Stimulated activated CD4-positive, alpha-beta T cell treated with anti-CD3 and anti-CD28 coated beads, Interleukin-4, amount 100 ng/mL, for 4 hours (primary cell): ENCODE measurements around the gene PCYT1A.
A peak's percentile ranks its signal among the peaks of the same experiment; 100 is the strongest.

ENCODE experiments used
- DNase-seq, 2 experiments: peaks; one replicate each; pipeline ENCODE4 v3.0.0-alpha.2; 2020

The PCYT1A gene

DNA sequence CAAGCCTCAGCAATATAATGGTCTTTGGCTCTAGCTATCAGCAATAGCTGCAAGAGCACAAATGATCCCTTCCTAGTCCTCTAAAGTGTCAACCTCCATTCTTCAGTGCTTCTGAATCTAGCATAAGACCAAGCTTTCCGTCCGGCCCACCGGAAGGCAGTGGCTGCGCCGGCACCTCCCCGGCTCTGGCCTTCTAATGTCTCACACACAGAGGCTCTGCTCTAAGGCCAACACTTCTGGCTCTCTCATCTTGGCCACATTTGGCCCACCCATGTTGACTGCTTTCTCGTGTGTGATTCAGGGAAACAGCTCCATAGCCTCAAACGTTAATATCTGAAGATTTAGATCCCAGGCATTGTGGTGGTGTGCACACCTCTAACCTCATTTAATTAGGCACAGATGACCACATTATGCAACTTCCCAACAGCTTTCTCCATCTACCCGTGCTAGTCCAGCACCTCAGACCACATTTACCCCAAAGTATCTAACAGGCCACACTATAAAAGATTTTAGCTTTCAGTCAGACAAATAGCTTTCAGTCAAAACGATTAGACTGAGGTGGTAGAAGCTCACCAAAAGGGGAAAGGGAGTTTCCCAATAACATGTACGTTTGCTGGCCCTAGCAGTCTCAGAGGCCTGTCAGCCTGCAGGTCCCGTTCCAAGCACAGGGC, 51.9 kb downstream of the PCYT1A start:
- DNase-seq: no peak

GRCh38 chr3:196232882-196233251, 54.7 kb downstream of the PCYT1A start:
- DNase-seq: no peak

GRCh38 chr3:196232154-196232881, 55.2 kb downstream of the PCYT1A start:
- no peak for DNase-seq

GRCh38 chr3:196227629-196228493, 59.7 kb downstream of the PCYT1A start:
- DNase-seq: no peak

- no peak for DNase-seq
Observed at GRCh38 chr3:196227121-196227561, 60.4 kb downstream of the PCYT1A start.

DNA sequence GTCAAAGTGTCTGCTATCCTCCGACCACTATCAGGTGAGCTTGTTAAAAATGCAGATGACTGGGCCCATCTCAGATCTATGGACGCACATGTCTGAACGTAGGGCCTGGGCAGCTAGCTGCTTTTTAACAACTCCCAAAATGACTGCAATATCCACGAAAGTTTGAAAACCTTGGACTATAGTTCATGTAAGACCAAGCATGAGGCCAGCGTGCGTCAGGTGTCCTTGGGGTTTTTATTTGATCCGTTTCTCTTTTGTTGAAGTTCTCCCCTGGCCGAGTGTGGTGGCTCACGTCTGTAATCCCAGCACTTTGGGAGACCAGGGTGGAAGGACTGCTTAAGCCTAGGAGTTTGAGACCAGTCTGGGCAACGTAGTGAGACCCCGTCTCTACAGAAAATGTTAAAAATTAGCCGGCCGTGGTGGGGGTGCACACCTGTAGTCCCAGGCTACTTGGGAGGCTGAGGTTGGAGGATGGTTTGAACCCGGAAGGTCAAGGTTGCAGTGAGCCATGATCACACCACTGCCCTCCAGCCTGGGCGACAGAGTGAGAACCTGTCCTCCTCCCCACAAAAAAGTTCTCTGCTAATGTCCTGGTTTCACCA, 61.7 kb downstream of the PCYT1A start:
- DNase-seq: no peak

DNA sequence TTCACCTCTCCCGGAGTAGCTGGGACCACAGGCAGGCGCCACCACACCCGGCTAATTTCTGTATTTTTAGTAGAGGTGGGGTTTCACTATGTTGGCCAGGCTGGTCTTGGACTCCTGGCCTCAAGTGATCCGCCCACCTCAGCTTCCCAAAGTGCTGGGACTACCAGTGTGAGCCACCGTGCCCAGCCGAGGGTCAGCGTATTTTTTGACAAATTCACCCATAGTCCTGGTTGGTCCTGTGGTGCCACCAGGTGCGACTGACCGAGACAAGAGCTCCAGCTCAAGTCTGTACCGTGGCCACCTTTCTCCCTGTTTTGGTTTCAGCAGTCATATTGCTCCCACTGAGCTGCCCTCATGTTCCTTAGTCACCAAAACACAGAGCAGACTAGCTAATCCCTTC, 62.4 kb downstream of the PCYT1A start:
- no peak for DNase-seq

DNA sequence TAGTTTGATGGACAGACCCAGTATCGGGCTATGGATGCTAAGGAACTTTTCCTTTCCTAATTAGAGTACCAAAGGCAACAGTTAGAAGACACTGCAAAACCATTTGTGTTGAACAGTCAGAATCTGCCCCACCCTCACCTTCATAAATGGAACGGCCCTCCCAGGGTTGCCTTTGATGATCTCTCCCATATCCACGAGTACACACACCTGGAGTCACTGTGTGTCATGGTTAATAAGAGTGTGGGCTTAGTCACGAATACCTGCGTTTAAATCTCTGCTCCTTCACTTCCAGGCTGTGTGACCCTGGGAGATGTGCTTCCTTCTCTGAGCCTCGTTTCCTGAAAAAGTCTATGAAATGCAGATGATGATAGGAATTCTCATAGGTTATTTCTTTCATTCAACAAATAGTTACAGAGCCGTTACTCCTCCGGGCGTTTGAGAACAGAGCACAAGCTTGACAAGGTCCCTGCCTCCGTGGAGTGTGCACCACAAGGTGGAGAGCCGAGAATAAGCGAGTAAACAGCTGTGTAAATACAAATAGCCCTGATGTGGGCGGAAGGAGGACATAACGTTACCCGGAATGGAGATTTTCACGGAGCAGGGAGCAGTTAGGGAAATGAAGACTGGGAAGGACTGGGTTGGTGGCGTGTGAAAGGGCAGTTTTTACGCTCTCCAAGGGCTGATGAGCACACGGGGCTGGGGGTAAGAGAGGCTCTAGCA, 64.5 kb downstream of the PCYT1A start:
- no peak for DNase-seq

GRCh38 chr3:196220991-196221390, 66.5 kb downstream of the PCYT1A start:
- DNase-seq: no peak

DNA sequence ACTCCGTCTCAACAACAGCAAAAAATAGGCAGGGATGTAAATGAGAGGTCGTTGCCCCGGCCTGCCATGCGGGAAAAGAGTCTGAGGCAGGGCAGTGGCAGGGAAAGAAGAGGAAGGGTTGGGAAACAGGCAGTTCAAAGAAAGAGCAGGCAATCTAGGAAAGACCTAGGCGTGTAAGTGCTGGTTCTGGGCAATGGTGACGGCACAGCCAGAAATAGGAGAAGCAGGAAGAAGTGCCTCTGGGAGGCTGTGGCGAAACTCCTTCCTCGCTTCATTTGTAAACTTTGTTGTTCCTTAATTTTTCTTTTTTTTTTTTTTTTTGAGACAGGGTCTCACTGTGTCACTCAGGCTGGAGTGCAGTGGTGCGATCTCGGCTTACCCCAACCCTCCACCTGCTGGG, 66.9 kb downstream of the PCYT1A start:
- no peak for DNase-seq

GRCh38 chr3:196219970-196220311, 67.6 kb downstream of the PCYT1A start:
- no peak for DNase-seq

DNA sequence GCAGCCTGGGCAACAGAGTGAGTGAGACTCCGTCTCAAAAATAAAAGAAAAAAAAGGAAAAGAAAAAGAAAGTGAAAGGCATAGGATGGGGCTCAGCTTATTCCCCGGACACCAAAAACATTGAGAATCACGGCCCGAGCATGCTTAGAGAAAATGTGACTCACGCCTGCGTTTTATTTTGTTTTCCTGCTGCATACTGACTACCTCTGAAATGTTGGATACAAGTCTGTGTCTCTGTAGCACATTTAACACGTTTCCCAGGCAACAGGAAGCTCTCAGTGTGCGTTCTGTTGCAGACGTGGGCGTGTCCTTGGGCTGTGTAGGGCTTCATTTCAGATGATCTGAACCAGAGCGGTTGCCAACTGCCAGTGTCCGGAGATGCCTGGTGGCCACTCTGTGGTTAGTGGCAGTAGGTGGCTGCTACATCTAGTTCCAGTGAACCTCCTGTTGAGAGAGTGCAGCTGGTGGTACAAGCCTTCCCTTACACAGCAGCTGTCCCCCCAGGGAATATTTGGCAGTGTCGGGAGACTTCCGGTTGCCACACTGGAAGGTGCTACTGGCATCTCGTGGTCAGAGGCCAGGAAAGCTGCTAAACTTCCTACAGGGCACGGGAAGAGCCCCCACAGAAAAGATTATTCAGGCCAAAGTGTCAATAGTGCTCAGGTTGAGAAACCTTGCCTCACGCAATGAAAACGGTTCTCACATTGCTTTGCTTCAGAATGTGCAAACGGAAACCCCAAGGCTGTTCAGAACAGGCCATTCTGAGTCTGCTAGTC, 68.1 kb downstream of the PCYT1A start:
- DNase-seq: peak; percentile 32 to 70

GRCh38 chr3:196218155-196218712, 69.3 kb downstream of the PCYT1A start:
- DNase-seq: no peak

DNA sequence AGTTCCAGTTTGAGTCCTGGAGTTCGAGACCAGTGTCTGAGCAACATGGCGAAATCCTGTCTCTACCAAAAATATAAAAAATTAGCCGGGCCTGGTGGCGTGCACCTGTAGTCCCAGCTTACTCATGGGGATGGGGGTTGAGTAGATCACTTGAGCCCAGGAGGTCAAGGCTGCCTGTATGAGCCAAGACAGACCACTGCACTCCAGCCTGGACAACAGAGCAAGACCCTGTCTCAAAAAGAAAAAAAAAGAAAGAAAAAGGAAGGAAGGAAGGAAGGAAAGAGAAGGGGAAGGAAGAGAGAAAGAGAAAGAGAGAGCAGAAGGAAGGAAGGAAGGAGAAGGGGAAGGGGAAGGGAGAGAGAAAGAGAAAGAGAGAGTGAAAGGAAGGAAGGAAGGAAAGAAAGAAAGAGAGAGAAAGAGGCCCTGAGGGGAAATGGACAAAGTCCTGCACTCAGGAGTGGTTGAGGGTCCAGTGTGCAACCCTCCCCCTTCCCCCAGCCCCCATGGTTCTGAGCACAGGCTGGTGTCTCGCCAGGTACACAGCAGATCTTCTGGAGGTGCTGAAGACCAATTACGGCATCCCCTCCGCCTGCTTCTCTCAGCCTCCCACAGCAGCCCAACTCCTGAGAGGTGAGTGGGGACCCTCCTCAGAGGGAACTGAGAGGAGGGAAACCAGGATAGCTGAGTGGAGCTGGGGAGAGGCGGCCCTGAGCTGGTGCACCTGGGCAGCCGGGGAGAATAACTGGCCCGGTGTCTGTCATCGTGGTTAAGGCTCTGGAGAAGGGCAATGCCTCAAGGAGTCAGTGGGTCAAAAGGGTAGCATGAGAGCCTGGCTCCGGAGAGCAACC, 70.0 kb downstream of the PCYT1A start:
- DNase-seq: no peak

DNA sequence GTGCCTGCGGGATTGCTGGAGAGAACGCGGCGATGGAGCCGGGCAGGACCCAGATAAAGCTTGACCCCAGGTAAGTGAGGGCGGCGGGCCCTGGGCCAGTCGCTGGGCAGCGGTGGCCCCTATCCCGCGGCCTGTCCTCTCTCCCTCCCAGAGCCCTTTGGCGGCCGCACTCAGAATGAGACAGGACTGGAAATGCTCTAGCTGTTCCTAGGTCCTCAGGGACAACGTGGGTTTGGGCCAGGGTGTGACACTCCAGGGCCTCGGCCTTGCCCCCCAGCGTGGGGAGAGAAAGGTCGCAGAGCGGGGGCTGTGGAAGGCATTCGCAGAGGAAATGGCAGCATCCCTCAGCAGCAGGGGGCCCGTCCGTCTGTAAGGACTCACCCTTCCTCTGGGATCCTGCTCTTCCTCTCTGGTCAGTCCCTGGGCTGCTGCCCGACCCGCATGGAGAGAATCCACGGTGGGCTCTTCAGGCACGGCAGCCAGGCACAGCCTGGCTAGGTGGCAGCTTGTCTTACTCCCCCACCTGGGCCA, 70.8 kb downstream of the PCYT1A start:
- DNase-seq: no peak

DNA sequence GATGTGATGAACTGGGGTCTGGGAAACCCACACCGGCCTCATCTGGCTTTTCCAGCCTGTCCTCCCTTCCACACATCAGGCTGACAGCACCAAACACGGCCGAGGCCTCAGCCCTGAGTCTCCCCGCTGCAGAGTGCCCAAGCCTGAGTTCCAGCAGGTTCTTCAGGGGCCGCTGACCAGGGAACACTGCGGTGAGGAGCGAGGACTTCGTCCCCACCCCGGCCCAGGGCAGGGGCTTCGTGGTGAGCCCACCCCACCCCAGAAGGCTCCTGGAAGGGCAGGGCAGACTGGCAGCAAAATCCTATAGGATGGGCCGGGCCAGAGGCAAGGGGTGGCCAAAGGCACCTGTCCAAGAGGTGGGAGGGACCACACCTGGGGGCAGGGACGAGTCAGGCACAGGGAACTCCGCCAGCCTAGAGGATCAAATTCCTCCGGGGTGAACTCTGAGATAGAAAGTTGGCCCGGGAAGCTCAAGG, 71.4 kb downstream of the PCYT1A start, which contains the start of gene SLC51A:
Gene SLC51A (plus strand): TSS at position 446 of the 476 bp plus-strand sequence. CDS start 179 bp downstream, outside the sequence.
- no peak for DNase-seq

DNA sequence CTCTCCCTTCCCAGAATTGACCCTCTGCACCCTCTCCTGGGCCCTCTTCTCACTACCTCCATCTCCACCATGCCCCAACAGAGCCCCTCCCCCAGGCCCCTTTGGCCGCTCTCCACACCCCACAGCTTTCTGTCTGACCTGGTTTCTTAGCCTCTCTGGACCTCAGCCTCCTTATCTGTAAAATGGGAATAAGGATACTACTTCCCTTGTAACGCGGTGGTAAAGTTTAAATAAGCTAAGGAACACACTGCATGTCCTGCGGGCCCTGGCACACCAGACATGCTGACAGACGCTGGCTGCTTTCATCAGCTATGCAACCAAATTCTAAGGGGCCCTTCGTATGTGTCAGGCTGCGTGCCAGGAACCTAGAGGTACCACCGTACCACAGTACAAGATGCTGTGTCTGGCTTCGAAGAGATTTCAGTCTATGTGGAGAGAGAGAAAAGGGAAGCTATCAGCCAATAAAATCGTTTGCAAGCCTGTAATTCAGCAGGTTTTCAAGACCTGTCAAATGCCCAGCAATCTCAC, 72.0 kb downstream of the PCYT1A start:
- no peak for DNase-seq

DNA sequence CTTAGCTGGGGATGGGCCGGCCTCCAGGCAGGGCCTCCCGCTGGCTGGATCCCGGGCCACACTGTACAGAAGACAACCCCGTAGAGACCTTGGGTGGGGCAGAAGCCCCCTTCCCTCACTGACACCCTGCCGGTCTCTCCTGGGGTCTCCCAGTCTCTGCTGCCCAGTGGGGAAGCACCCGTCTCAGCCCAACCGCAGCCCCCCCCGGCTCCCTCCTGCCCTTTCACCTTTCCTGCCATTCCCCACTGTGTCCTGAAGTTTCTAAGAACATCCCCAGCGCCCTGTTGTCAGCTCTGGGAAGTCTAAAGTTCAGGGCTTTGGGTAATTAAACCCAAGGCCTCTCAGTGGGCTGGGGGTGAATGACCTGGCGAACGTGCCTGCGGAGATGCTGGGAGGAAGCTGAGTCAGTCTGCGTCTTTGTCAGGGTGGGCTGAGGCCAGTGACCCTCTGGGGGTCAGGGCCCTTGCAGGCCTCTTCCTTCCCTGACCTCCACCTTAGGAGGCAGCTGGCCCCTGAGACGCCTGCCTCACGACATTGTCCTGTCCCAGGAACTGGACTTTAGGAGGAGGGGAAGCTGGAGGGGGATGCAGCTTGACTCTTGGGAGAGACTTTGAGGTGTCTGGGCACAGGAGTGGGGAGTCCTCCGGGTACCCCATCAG, 72.6 kb downstream of the PCYT1A start:
- no peak for DNase-seq
